Vagina (tissue), 2 donors: Measurements from ENCODE around the gene TMEM14A.

Experiments
- POLR2A ChIP-seq, 2 donors: fragments of 450-650 bp; IDR thresholded peaks; one replicate each; pipeline ENCODE4 v1.6.1; 2017; ENCODE audit warnings: antibody characterized with exemption in 2 of 2, mild to moderate bottlenecking in 2 of 2, moderate library complexity in 2 of 2
- TF ChIP-seq, protein P1 (sequence below), 3 experiments: fragments of 450-650 bp in 2 of 3; fragments of 200-600 bp in 1 of 3; sonication (generic) in 1 of 3; IDR thresholded peaks; one replicate each; pipeline ENCODE4 v1.5.1; 2017 to 2019; ENCODE audit warnings: antibody characterized with exemption in 3 of 3, mild to moderate bottlenecking in 2 of 3, moderate library complexity in 2 of 3

- no peak for TF ChIP-seq POLR2A (IDR thresholded peaks at IDR 0.05)
- TF ChIP-seq, protein P1, sequence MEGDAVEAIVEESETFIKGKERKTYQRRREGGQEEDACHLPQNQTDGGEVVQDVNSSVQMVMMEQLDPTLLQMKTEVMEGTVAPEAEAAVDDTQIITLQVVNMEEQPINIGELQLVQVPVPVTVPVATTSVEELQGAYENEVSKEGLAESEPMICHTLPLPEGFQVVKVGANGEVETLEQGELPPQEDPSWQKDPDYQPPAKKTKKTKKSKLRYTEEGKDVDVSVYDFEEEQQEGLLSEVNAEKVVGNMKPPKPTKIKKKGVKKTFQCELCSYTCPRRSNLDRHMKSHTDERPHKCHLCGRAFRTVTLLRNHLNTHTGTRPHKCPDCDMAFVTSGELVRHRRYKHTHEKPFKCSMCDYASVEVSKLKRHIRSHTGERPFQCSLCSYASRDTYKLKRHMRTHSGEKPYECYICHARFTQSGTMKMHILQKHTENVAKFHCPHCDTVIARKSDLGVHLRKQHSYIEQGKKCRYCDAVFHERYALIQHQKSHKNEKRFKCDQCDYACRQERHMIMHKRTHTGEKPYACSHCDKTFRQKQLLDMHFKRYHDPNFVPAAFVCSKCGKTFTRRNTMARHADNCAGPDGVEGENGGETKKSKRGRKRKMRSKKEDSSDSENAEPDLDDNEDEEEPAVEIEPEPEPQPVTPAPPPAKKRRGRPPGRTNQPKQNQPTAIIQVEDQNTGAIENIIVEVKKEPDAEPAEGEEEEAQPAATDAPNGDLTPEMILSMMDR (IDR thresholded peaks at IDR 0.05): no peak
These were observed 23.7 kb upstream of the TMEM14A start for GRCh38 chr6:52647199-52647598.
